GM18517 (cell line): ENCODE measurements around the gene BTN2A1.
"Not testable (repeated sequence)": the region's sequence is repeated elsewhere in the genome, so short reads cannot be mapped to it uniquely, and the experiment has no call there.

Experiments used
- ATAC-seq: cut with Tn5 transposase; IDR thresholded peaks from one replicate; pipeline ENCODE4 v1.9.1; 2021; ENCODE audit warnings: mild to moderate bottlenecking, moderate library complexity; ENCODE audit not compliant: unreplicated experiment

BTN2A1 gene

DNA sequence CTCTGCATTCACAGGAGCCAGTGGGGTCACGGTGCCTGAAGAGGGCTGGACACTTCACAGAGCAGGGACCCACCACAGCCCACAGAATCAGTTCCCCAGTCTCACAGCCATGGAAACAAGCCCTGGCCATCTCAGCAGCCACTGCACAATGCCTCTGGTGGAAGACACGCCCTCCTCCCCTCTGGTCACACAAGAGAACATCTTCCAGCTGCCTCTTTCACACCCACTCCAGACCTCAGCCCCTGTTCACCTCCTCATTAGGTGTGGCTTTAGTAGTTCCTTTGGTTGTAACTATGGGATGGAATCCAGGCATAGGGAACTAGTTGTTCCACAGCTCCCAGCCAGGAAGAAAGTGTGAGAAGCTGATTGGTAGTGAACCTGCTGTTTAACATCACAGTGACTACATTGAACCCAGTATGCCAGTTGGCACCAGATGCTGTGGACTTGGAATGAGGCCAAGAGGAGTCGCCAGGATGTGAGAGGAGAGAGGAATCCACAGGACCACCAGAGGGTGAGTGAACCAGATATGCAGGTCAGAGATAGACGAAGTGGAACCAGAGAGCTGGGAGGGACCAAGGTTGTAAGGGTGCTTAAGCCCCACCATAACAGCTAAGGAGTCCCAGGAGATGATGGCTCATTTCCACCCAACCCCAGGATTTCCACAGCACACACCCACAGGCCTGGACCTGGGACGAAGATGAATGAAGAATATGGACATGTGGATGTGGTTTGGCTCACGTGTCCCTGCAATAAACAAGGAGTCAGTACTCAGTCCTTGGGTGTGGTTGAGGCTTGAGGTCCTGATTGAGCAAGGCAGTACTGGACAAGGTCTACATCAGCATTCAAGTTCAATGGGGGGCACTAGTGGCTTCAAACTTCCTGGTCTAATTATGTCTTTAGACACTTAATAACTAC lies 26.2 kb upstream of the BTN2A1 start:
- no peak for ATAC-seq

DNA sequence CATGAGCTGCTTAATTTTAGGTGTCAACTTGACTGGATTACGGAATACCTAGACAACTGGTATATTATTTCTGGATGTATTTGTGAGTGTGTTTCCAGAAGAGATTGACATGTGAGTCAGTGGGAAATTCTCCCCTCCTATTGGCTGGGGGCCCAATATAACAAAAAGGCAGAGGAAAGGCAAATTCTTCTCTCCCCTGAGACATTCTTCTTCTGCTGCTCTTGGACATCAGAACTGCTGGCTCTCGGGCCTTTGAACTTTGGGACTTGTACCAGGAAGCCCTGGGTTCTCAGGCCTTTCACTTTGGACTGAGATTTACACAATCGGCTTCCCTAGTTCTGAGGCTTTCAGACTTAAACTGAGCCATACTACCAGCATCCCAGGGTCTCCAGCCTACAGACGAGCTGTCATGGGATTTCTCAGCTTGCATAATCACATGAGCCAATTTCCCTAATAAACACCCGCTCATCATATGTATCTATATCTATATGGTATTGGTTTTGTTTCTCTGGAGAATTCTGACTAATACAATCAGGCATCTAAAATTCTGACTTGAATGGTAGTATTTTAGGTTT lies 25.0 kb upstream of the BTN2A1 start:
- ATAC-seq = no peak

DNA sequence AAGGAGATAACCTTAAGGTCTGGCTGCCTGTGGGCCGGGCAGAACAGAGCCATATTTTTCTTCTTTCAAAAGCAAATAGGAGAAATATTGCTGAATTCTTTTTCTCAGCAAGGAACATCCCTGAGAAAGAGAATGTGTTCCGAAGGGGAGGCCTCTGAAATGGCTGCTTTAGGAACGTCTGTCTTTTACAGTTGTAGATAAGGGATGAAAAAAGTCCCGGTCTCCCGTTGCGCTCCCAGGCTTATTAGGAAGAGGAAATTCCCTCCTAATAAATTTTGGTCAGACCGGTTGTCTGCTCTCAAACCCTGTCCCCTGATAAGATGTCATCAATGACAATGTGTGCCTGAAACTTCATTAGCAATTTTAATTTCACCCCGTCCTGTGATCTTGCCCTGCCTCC lies 24.1 kb upstream of the BTN2A1 start:
- ATAC-seq = not testable (repeated sequence)

DNA sequence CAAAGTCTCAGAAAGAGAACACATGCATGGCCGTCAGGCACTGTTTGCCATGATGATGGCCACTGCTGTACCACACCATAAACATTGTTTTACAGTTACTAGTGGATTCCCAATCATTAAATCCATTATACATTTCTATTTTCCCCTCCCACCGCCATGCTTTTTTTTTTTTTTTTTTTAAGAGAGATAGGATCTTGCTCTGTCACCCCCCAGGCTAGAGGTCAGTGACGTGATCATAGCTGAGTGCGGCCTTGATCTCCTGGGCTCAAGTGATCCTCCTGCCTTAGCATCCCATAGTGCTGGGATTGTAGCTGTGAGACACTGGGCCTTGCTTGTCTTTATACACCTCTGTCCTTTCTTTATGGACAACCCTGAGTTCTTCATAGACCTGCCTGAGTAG lies 21.7 kb upstream of the BTN2A1 start:
- ATAC-seq = no peak

- no peak for ATAC-seq
These were observed 20.2 kb upstream of the BTN2A1 start for GRCh38 chr6:26437550-26437949.

GRCh38 chr6:26438000-26438399 lies 19.8 kb upstream of the BTN2A1 start:
- no peak for ATAC-seq

- no peak for ATAC-seq
These were observed 18.3 kb upstream of the BTN2A1 start for GRCh38 chr6:26439151-26440125.

DNA sequence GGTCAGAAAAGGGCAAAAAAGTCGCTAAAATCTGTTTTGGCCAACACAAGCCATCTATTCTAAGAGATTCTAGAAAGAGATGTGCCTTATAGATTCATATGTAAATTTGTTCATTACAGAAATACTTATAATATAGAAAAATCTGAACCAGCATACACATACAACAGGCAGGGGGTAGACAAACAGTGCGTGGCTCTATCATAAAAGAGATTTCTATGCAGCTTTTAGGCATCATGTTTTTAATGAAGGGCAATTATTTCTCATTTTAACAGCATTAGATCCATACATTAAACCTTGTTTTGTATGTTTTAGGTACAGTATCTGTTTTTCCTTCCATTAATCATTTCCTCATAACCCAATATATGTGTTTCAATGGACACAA lies 16.8 kb upstream of the BTN2A1 start:
- no peak for ATAC-seq

DNA sequence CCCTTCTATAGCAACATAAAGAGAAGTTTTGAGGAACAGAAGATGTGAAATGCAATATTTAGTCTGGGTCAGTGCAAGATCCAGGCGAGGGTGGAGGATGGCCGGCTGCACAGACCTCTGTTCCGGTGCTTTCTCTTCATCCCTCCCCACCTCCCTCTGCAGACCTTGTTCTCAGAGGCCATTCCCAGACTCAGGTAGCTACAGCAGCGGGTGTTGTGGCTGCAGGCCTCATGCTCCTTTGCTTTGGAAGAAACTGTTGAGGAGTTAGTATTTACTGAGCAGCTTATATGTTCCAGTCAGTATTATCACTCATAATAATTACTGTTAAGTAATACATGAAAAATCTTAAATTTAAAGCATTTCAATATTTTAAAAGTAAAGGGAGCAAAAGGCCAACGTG lies 15.8 kb upstream of the BTN2A1 start:
- no peak for ATAC-seq

DNA sequence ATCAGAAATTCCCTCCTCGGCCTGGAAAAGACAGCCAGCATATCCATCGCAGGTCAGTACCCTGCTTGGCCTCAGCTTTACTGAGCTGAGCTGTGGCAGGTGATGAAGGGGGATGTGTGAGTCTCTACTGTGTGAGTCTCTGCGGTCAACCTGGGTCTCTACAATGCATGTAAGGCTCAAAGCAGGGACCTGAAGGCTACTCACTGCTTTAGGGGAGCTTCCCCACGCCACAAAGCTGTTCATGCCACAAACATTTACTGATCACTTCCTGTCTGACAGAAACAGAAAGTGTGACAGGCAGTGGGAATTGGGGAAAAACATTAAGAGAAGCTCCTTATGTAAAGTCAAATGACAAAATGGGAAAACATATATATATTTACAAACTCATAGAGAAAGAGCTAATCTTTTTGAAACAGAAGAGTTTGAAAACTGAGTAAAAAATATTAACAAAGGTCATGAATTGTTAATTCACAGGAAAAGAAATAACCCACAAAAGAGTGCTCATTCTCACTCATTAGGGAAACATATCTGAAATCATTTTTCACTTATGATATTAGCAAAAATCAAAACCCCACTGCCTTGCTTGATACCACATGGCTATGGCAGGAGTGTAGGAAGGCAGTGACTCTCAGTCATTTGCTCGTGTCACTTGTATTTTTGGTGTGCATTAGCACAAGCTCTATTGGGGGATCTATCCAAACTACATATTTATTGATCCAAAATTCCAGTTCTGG lies 11.7 kb upstream of the BTN2A1 start:
- ATAC-seq = no peak

GRCh38 chr6:26447257-26447656 lies 10.5 kb upstream of the BTN2A1 start:
- ATAC-seq = no peak

DNA sequence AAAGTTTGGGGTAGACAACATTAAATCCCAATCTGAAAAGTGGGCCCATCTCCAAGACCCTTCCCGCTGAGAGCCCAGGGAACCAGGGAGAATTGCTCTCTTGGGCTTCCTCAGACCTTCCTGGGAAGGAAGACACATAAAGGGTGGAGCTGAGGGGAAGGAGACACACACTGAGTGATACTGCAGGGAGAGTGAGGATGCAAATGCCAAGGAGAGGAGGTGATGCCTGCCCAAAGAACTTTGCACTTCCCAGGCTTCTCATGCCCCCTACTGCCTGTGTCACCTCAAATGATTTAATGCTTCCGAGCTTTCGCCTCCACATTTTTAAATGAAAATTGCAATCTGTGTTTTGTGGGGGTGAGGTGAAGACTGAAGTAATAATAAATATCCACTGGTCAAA lies 7.5 kb upstream of the BTN2A1 start:
- no peak for ATAC-seq

DNA sequence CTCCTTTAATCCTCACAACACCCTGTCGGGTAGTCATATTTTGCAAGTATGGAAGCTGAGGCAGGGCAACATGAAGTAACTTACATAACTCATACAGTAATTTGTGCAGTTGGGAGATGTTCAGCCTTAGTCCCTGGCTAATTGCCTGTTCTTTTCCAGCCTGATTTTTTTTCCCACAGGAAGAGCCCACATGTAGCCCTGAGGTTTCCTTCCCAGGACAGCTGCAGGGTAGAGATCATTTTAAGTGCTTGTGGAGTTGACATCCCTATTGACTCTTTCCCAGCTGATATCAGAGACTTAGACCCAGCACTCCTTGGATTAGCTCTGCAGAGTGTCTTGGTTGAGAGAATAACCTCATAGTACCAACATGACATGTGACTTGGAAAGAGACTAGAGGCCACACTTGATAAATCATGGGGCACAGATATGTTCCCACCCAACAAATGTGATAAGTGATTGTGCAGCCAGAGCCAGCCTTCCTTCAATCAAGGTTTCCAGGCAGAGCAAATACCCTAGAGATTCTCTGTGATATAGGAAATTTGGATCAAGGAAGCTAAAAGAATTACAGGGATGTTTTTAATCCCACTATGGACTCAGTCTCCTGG lies 5.0 kb upstream of the BTN2A1 start:
- ATAC-seq = no peak

GRCh38 chr6:26454631-26455030 lies 3.1 kb upstream of the BTN2A1 start:
- ATAC-seq = no peak

- ATAC-seq = no peak
These were observed 2.3 kb upstream of the BTN2A1 start for GRCh38 chr6:26455357-26455970.

- ATAC-seq = peak; percentile 8
These were observed 420 bp upstream of the BTN2A1 start for GRCh38 chr6:26457264-26457805.

DNA sequence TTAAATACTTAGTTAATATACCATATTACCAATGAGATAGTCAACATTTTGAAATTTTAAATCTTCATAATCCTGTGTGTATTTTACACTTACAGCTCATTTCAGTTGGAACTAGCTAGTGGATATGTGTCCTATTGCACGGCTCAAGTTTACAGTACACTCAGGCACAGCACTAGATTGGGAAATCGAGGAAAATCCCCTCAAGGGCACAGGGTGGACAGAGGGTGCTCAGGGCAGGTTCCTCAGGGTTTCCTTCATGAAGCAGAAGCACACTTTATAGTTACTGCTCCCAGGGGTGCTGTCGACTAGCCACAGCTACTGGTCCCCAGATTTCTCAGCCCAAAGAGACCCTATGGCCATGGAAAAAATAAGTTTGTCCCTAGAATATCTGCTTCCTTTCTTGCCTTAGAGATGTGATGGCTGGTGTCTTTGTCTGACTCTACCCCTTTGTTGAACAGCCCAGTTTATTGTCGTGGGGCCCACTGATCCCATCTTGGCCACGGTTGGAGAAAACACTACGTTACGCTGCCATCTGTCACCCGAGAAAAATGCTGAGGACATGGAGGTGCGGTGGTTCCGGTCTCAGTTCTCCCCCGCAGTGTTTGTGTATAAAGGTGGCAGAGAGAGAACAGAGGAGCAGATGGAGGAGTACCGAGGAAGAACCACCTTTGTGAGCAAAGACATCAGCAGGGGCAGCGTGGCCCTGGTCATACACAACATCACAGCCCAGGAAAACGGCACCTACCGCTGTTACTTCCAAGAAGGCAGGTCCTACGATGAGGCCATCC lies 1.5 kb downstream of the BTN2A1 start:
- ATAC-seq = no peak

DNA sequence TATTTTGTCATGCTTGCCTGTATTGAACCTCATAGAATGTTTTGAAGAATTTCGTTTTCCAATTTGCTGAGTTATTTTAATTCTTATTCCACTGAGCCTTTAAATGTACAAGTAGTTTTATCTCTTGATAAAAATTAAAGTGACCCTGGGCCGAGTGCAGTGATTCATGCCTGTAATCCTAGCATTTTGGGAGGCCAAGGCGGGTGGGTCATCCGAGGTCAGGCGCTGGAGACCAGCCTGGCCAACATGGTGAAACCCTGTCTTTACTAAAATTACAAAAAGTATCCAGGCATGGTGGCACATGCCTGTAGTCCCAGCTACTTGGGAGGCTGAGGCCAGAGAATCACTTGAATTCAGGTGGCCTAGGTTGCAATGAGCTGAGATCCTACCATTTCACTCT lies 3.6 kb downstream of the BTN2A1 start:
- ATAC-seq = not testable (repeated sequence)

DNA sequence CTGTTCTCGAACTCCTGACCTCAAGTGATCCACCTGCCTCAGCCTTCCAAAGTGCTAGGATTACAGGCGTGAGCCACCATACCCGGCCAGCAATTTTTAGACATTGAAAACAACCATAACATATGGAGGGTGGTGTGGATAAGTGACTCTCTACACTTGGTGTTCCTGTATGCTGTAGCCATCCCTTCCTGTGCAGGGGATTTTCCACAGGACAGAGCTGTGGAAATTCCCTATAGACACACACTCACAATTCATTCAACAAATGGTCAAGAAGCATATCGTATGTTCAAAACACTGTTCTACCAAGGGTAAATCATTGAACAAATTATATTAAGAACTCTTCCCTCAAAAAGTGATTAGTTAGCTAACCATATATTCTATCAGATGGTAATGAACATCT lies 6.3 kb downstream of the BTN2A1 start:
- ATAC-seq = no peak
